DOHH2 (cell line): ENCODE measurements around the gene HSF2BP.

ENCODE experiments used
- H3F3A ChIP-seq: fragments of 200-600 bp; sonication (generic), shearing (Covaris generic); 2 replicates; pipeline ENCODE4 v1.6.0; 2016; ENCODE audit warnings: antibody characterized with exemption, mild to moderate bottlenecking; ENCODE audit not compliant: control insufficient read depth, insufficient read depth
- H3K27ac ChIP-seq: fragments of 200-600 bp; sonication (generic); 2 replicates; pipeline ENCODE4 v1.5.1; 2014; ENCODE audit warnings: low read depth, mild to moderate bottlenecking, low read length, moderate library complexity
- H3K27me3 ChIP-seq: fragments of 200-600 bp; sonication (generic); 2 replicates; pipeline ENCODE4 v1.6.1; 2014; ENCODE audit warnings: mild to moderate bottlenecking, low read length, mixed read lengths; ENCODE audit not compliant: control insufficient read depth
- H3K36me3 ChIP-seq: fragments of 200-600 bp; sonication (generic); 2 replicates; pipeline ENCODE4 v1.6.1; 2014; ENCODE audit warnings: mild to moderate bottlenecking, low read length, moderate library complexity, mixed read lengths; ENCODE audit not compliant: control insufficient read depth
- H3K4me1 ChIP-seq: fragments of 200-600 bp; sonication (generic); 2 replicates; pipeline ENCODE4 v1.6.1; 2014; ENCODE audit warnings: mild to moderate bottlenecking, low read length, mixed read lengths; ENCODE audit not compliant: control insufficient read depth
- H3K4me2 ChIP-seq: fragments of 200-600 bp; sonication (generic); 2 replicates; pipeline ENCODE4 v1.6.0; 2014; ENCODE audit warnings: mild to moderate bottlenecking, low read length, moderate library complexity
- H3K4me3 ChIP-seq: fragments of 200-600 bp; sonication (generic); 2 replicates; pipeline ENCODE4 v1.5.1; 2014; ENCODE audit warnings: mild to moderate bottlenecking, low read length, mixed read lengths
- H3K79me2 ChIP-seq: fragments of 200-600 bp; sonication (generic); 2 replicates; pipeline ENCODE4 v1.6.1; 2014; ENCODE audit warnings: mild to moderate bottlenecking, low read length, mixed read lengths; ENCODE audit not compliant: control insufficient read depth
- H3K9me2 ChIP-seq: fragments of 200-600 bp; sonication (generic); replicated peaks from 2 replicates; pipeline ENCODE4 v1.6.1; 2014; ENCODE audit warnings: mild to moderate bottlenecking, low read length, mixed read lengths; ENCODE audit not compliant: control insufficient read depth
- H3K9me3 ChIP-seq: fragments of 200-600 bp; sonication (generic); 2 replicates; pipeline ENCODE4 v1.6.1; 2014; ENCODE audit warnings: antibody characterized with exemption, low read length, mixed read lengths; ENCODE audit not compliant: control insufficient read depth, insufficient read depth
- H4K20me1 ChIP-seq: fragments of 200-600 bp; sonication (generic); 2 replicates; pipeline ENCODE4 v1.6.0; 2014; ENCODE audit warnings: low read depth, mild to moderate bottlenecking, antibody characterized with exemption, low read length, moderate library complexity; ENCODE audit not compliant: control insufficient read depth, insufficient read depth
- EZH2phosphoT487 ChIP-seq: fragments of 200-600 bp; sonication (generic); IDR thresholded peaks from 2 replicates; pipeline ENCODE4 v1.6.1; 2017; ENCODE audit warnings: borderline replicate concordance, mild to moderate bottlenecking, antibody characterized with exemption, low read length, moderate library complexity, mixed read lengths
- TF ChIP-seq, protein P1 (sequence below): fragments of 200-600 bp; sonication (generic); IDR thresholded peaks from one replicate; pipeline ENCODE4 v1.5.1; 2014; ENCODE audit warnings: antibody characterized with exemption, mild to moderate bottlenecking, low read depth, low read length; ENCODE audit not compliant: poor library complexity, severe bottlenecking

The HSF2BP gene

DNA sequence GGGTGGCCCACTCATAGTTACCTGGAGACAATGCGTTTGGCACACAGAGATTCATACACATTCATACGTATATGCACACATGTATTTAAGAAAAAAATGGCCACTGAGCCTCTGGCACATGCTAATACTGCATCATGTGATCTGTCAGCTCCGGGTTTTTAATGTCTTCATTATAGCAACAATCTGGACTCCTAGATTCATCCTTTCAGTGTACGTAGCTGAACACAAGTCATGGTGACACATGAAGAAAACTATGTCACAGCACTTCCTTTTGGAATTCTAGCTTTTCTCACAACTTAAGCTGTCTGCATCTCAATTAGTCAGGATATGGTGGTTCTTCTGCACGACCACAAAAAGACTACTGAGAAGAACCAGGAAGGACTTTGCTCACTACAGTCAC, 24.7 kb downstream of the HSF2BP start:
- H3K4me1 ChIP-seq: 0 out of 2 replicates have a peak, but pooled peaks cover 3% of the 10 kb centered on the region
- H3K4me2 ChIP-seq: no peak overlapping the region
- H3K27ac ChIP-seq: no peak overlapping the region
- H3K79me2 ChIP-seq: no peaks in the 10 kb centered on the region
- no peaks in the 10 kb centered on the region for H3F3A ChIP-seq
- TF ChIP-seq, protein P1, sequence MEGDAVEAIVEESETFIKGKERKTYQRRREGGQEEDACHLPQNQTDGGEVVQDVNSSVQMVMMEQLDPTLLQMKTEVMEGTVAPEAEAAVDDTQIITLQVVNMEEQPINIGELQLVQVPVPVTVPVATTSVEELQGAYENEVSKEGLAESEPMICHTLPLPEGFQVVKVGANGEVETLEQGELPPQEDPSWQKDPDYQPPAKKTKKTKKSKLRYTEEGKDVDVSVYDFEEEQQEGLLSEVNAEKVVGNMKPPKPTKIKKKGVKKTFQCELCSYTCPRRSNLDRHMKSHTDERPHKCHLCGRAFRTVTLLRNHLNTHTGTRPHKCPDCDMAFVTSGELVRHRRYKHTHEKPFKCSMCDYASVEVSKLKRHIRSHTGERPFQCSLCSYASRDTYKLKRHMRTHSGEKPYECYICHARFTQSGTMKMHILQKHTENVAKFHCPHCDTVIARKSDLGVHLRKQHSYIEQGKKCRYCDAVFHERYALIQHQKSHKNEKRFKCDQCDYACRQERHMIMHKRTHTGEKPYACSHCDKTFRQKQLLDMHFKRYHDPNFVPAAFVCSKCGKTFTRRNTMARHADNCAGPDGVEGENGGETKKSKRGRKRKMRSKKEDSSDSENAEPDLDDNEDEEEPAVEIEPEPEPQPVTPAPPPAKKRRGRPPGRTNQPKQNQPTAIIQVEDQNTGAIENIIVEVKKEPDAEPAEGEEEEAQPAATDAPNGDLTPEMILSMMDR: no peak
- TF ChIP-seq EZH2phosphoT487: no peak
- no peak overlapping the region for H3K4me3 ChIP-seq
- no peaks in the 10 kb centered on the region for H3K27me3 ChIP-seq
- H3K9me2 ChIP-seq: no peaks in the 10 kb centered on the region
- H3K9me3 ChIP-seq: no peaks in the 10 kb centered on the region
- no peaks in the 10 kb centered on the region for H4K20me1 ChIP-seq
- no peaks in the 10 kb centered on the region for H3K36me3 ChIP-seq

DNA sequence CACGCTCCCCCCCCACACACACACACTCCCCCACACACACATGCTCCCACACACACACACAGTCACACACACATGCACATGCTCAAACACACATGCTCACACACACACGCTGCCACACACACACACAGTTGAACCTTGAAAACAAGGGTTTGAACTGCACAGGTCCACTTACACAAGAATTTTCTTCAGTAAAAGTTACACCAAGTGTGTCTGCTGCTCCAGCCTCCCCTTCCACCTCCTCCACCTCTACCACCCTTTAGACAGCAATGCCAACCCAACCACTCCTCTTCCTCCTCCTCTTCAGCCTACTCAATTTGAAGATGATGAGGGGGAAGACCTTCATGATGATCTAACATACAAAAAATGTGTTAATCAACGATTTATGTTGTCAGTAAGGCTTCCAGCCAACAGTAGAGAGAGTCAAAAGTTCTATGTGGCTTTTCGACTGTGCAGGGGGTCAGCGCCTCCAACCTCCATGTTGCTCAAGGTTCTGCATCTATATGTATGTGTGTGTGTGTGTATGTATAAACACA, 26.8 kb downstream of the HSF2BP start:
- no peaks in the 10 kb centered on the region for H3F3A ChIP-seq
- no peaks in the 10 kb centered on the region for H3K4me1 ChIP-seq
- TF ChIP-seq, protein P1: no peak
- no peak for TF ChIP-seq EZH2phosphoT487
- H3K36me3 ChIP-seq: no peaks in the 10 kb centered on the region
- no peaks in the 10 kb centered on the region for H3K27me3 ChIP-seq
- no peak overlapping the region for H3K27ac ChIP-seq
- no peaks in the 10 kb centered on the region for H3K79me2 ChIP-seq
- no peaks in the 10 kb centered on the region for H3K9me2 ChIP-seq
- no peak overlapping the region for H3K4me3 ChIP-seq
- H3K9me3 ChIP-seq: no peaks in the 10 kb centered on the region
- no peaks in the 10 kb centered on the region for H4K20me1 ChIP-seq
- no peak overlapping the region for H3K4me2 ChIP-seq

DNA sequence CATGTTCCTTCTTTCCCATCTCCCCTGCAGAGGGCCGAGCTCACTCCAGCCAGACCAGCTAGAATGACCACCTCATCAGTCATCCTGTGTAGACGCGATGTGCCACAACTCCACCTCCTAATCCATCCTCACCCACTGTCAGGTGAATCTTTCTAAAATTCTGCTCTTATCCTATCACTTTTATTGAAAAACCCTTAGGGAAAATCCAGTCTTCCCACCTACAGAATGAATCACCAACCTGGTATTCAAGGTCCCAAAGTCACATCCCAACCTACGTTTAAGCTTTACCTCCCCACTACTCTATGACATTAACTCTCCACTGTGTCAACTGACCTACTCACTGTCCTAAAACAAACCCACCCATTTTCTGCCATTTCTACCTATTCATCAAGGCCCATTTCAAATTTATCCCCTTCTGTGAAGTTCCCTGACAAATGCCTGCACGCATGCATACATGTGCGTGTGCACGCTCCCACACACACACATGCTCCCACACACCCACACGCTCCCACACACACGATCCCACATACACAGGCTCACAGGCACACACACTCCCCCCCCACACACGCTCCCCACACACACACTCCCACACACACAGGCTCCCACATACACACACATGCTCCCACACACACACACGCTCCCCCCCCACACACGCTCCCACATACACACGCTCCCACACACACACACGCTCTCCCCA, 27.7 kb downstream of the HSF2BP start:
- H3K4me2 ChIP-seq: no peak overlapping the region
- no peaks in the 10 kb centered on the region for H3K9me3 ChIP-seq
- H3K27ac ChIP-seq: no peak overlapping the region
- H3K4me1 ChIP-seq: no peaks in the 10 kb centered on the region
- no peaks in the 10 kb centered on the region for H3F3A ChIP-seq
- no peaks in the 10 kb centered on the region for H3K79me2 ChIP-seq
- no peaks in the 10 kb centered on the region for H4K20me1 ChIP-seq
- no peak for TF ChIP-seq EZH2phosphoT487
- TF ChIP-seq, protein P1: no peak
- no peaks in the 10 kb centered on the region for H3K27me3 ChIP-seq
- H3K9me2 ChIP-seq: no peaks in the 10 kb centered on the region
- no peak overlapping the region for H3K4me3 ChIP-seq
- H3K36me3 ChIP-seq: no peaks in the 10 kb centered on the region
